Epithelial cell of esophagus (primary cell): Measurements from ENCODE around the gene EFCAB10.
A peak's percentile ranks its signal among the peaks of the same experiment; 100 is the strongest.

ENCODE experiments used
- DNase-seq: peaks from one replicate; pipeline ENCODE4 v3.0.0; 2010; ENCODE audit warnings: low read depth
- H3K4me3 ChIP-seq: 2 replicates; pipeline ENCODE4 v1.5.1; 2011; ENCODE audit warnings: mild to moderate bottlenecking, low read length, control low read depth
- TF ChIP-seq, protein P1 (sequence below): IDR thresholded peaks from 2 replicates; pipeline ENCODE4 v1.5.1; 2011; ENCODE audit warnings: low read depth, mild to moderate bottlenecking, low read length, control low read depth, inconsistent platforms; ENCODE audit not compliant: insufficient read depth; ENCODE audit errors: missing control alignments

The EFCAB10 gene

GRCh38 chr7:105571891-105572290, 9.4 kb downstream of the EFCAB10 start:
- TF ChIP-seq, protein P1, sequence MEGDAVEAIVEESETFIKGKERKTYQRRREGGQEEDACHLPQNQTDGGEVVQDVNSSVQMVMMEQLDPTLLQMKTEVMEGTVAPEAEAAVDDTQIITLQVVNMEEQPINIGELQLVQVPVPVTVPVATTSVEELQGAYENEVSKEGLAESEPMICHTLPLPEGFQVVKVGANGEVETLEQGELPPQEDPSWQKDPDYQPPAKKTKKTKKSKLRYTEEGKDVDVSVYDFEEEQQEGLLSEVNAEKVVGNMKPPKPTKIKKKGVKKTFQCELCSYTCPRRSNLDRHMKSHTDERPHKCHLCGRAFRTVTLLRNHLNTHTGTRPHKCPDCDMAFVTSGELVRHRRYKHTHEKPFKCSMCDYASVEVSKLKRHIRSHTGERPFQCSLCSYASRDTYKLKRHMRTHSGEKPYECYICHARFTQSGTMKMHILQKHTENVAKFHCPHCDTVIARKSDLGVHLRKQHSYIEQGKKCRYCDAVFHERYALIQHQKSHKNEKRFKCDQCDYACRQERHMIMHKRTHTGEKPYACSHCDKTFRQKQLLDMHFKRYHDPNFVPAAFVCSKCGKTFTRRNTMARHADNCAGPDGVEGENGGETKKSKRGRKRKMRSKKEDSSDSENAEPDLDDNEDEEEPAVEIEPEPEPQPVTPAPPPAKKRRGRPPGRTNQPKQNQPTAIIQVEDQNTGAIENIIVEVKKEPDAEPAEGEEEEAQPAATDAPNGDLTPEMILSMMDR, result no peak
- DNase-seq, result no peak
- H3K4me3 ChIP-seq, result no peak overlapping the region

DNA sequence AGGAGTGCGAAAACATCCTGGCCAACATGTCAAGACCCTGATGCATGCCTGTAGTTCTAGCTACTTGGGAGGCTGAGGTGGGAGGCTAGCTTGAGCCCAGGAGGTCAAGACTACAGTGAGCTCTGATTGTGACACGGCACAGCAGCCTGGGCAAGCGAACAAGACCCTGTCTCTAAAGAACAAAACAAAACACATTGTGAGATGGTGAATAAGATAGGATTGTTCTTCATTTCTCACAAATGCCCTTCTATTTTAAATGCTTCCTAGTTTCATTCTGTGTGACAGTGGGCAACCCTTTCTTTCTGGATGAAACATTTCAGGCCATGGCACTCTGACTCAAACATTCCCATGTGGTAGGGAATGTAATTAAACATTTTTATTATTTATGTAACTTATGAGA, 13.5 kb downstream of the EFCAB10 start:
- no peak for DNase-seq
- TF ChIP-seq, protein P1, result no peak
- no peak overlapping the region for H3K4me3 ChIP-seq

GRCh38 chr7:105567024-105567423, 14.3 kb downstream of the EFCAB10 start:
- no peak for DNase-seq
- TF ChIP-seq, protein P1, result no peak
- no peak overlapping the region for H3K4me3 ChIP-seq

- no peak for DNase-seq
- H3K4me3 ChIP-seq, result no peak overlapping the region
- TF ChIP-seq, protein P1, result no peak
Observed at GRCh38 chr7:105565190-105565589, 16.1 kb downstream of the EFCAB10 start.

DNA sequence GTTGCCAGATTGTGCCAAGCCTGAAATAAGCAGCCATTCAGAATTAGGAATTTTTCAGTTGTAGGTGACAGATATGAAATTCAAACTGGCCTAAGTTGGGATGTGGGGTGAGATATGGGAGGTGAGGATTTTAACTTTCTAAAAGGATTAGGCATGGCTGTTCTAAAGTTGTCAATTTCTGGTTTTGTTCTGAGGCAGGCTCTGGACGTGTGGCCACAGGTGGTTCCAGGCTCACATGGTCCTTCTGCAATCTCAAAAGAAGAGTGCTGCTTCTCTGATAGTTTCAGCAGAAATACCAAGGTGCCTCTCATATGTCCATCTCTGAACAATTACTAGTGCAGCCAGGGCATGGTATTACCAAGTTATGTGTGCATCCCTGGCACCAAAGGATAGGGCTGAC, 21.4 kb downstream of the EFCAB10 start:
- H3K4me3 ChIP-seq, result no peak overlapping the region
- no peak for DNase-seq
- TF ChIP-seq, protein P1, result no peak

GRCh38 chr7:105538339-105538738, 43.0 kb downstream of the EFCAB10 start:
- DNase-seq, result no peak
- no peak overlapping the region for H3K4me3 ChIP-seq
- TF ChIP-seq, protein P1, result no peak

DNA sequence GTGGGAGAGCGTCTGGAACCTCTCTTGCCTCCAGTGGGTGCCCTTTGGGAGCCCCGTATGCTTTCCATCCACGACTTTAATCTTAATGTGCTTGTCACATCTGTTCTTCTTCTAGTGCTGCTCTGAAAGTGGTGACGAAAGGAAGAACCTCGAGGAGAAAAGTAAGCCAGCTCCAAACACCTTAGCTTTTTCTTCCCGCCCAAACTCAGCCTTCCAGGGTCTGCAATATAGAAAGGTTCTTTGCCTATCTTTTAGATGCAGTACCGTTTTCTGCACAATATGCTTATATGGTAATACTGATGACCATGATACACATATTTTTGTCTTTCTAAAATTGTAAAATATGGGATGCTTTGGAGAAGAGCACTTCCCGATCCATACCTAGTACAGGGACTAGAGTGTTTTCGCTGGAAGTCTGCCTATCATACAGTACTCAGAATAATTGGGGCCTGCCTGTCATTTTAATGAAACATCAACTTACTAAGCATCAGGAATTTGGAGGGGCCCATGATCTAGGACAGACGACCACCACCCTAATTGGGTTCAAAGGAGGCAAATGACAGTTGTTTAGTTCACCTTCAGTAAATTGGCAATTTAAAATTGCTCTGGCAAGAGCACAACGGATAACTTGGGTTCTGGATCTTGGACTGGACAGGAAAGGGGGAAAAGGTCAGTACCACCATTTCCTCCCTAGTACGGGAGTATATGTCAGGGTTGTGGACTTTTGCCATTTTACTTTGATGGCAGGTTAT, 48.4 kb downstream of the EFCAB10 start:
- peak overlapping the region; percentile 96 for H3K4me3 ChIP-seq
- TF ChIP-seq, protein P1, result no peak
- no peak for DNase-seq
